GM23338 (cell line): ENCODE measurements around the gene ARL8B. TPM values are rescaled to one million over a fixed set of nuclear protein-coding genes. Genes with fewer than 3 reads are reported as not detected.

ENCODE experiments used
- ATAC-seq: fragments of 200-7000 bp; cut with Tn5 transposase; 3 replicates; pipeline ENCODE4 v1.9.1; 2020
- DNase-seq: peaks from one replicate; pipeline ENCODE4 v3.0.0-alpha.2; 2015; ENCODE audit warnings: low spot score
- H2AFZ ChIP-seq: fragments of 200-600 bp; sonication (generic); 2 replicates; pipeline ENCODE4 v1.8.0; 2016; ENCODE audit warnings: antibody characterized with exemption, mild to moderate bottlenecking, moderate library complexity
- H3F3A ChIP-seq: fragments of 200-600 bp; sonication (generic); replicated peaks from 2 replicates; pipeline ENCODE4 v1.8.0; 2017; ENCODE audit warnings: antibody characterized with exemption, mixed run types, low read depth
- H3K27ac ChIP-seq: fragments of 200-600 bp; sonication (generic); 2 replicates; pipeline ENCODE4 v1.6.1; 2016; ENCODE audit warnings: low read depth
- H3K27me3 ChIP-seq: fragments of 200-600 bp; sonication (generic); 2 replicates; pipeline ENCODE4 v1.8.0; 2016; ENCODE audit warnings: mild to moderate bottlenecking, mixed run types, moderate library complexity; ENCODE audit not compliant: insufficient read depth
- H3K36me3 ChIP-seq: fragments of 200-600 bp; sonication (generic); 2 replicates; pipeline ENCODE4 v1.8.0; 2016; ENCODE audit warnings: mild to moderate bottlenecking; ENCODE audit not compliant: insufficient read depth
- H3K4me1 ChIP-seq: fragments of 200-600 bp; sonication (generic); 2 replicates; pipeline ENCODE4 v1.8.0; 2016; ENCODE audit warnings: mild to moderate bottlenecking, moderate library complexity; ENCODE audit not compliant: insufficient read depth
- H3K4me2 ChIP-seq: fragments of 200-600 bp; sonication (generic); 2 replicates; pipeline ENCODE4 v1.7.1; 2017; ENCODE audit warnings: mixed run types
- H3K4me3 ChIP-seq: fragments of 200-600 bp; sonication (generic); 2 replicates; pipeline ENCODE4 v1.6.1; 2016; ENCODE audit warnings: mixed run types
- H3K79me2 ChIP-seq: fragments of 200-600 bp; sonication (generic); replicated peaks from 2 replicates; pipeline ENCODE4 v1.8.0; 2017; ENCODE audit warnings: mild to moderate bottlenecking; ENCODE audit not compliant: insufficient read depth
- H3K9me2 ChIP-seq: fragments of 200-600 bp; sonication (generic); 2 replicates; pipeline ENCODE4 v1.8.0; 2017; ENCODE audit not compliant: insufficient read depth
- H4K20me1 ChIP-seq: fragments of 200-600 bp; sonication (generic); replicated peaks from 2 replicates; pipeline ENCODE4 v1.8.0; 2017; ENCODE audit warnings: mild to moderate bottlenecking; ENCODE audit not compliant: insufficient read depth
- H3K27ac Mint-ChIP-seq: 2 replicates; pipeline ENCODE4 v1.8.0; 2020; ENCODE audit warnings: inconsistent platforms, mild to moderate bottlenecking, moderate library complexity, mixed read lengths
- H3K27me3 Mint-ChIP-seq: 3 replicates; pipeline ENCODE4 v1.8.0; 2022; ENCODE audit warnings: low read depth, mild to moderate bottlenecking, moderate library complexity, mixed read lengths, inconsistent platforms; ENCODE audit not compliant: insufficient read depth, poor library complexity
- H3K36me3 Mint-ChIP-seq: 3 replicates; pipeline ENCODE4 v1.8.0; 2021; ENCODE audit warnings: low read depth, mild to moderate bottlenecking, inconsistent platforms, moderate library complexity, mixed read lengths
- H3K4me1 Mint-ChIP-seq: 3 replicates; pipeline ENCODE4 v1.8.0; 2020; ENCODE audit warnings: mild to moderate bottlenecking, inconsistent platforms, mixed read lengths
- H3K4me3 Mint-ChIP-seq: 3 replicates; pipeline ENCODE4 v1.8.0; 2021; ENCODE audit warnings: moderate library complexity, mild to moderate bottlenecking, inconsistent platforms, mixed read lengths
- H3K9me3 Mint-ChIP-seq: 3 replicates; pipeline ENCODE4 v1.8.0; 2020; ENCODE audit warnings: moderate library complexity, mild to moderate bottlenecking, inconsistent platforms, mixed read lengths
- CREB1 ChIP-seq: fragments of 250-450 bp; sonication (Bioruptor Pico); IDR thresholded peaks from 2 replicates; pipeline ENCODE4 v1.5.0; 2020; ENCODE audit warnings: low read depth, mild to moderate bottlenecking, moderate library complexity
- EZH2 ChIP-seq: fragments of 200-600 bp; sonication (generic); IDR thresholded peaks from one replicate; pipeline ENCODE4 v1.8.0; 2017; ENCODE audit warnings: antibody characterized with exemption, mild to moderate bottlenecking, low read depth; ENCODE audit not compliant: unreplicated experiment
- EZH2phosphoT487 ChIP-seq: fragments of 200-600 bp; sonication (generic); IDR thresholded peaks from one replicate; pipeline ENCODE4 v1.8.1; 2018; ENCODE audit warnings: antibody characterized with exemption; ENCODE audit not compliant: unreplicated experiment
- JUNB ChIP-seq: IDR thresholded peaks from one replicate; pipeline ENCODE4 v1.6.1; 2016; ENCODE audit warnings: antibody characterized with exemption; ENCODE audit not compliant: unreplicated experiment
- NANOG ChIP-seq: IDR thresholded peaks from 2 replicates; pipeline ENCODE4 v1.6.1; 2016; ENCODE audit warnings: antibody characterized with exemption, borderline replicate concordance
- STAT1 ChIP-seq: IDR thresholded peaks from one replicate; pipeline ENCODE4 v1.6.1; 2016; ENCODE audit warnings: antibody characterized with exemption; ENCODE audit not compliant: unreplicated experiment
- ZNF114 ChIP-seq: fragments of 250-450 bp; sonication (Bioruptor Pico); IDR thresholded peaks from 2 replicates; pipeline ENCODE4 v1.5.0; 2020; ENCODE audit warnings: mild to moderate bottlenecking, moderate library complexity
- ZNF331 ChIP-seq: fragments of 250-450 bp; sonication (Bioruptor Pico); IDR thresholded peaks from 2 replicates; pipeline ENCODE4 v1.5.0; 2020; ENCODE audit warnings: low read depth, mild to moderate bottlenecking, moderate library complexity
- polyA plus RNA-seq: library from polyadenylated mRNA; unstranded; fragments of >200 nt; fragmentation: Nextera tagmentation; extraction: Ambion mirVana; gene quantifications from 2 replicates; pipeline ENCODE4 v1.2.1, GENCODE V29; 2016
- total RNA-seq: library from RNA; depleted of rRNA; stranded (reverse); fragments of >200 nt; shearing (Covaris generic); gene quantifications from 2 replicates; pipeline ENCODE4 v1.2.3, GENCODE V29; 2014
- TF ChIP-seq, protein P1 (sequence below): IDR thresholded peaks from 2 replicates; pipeline ENCODE4 v1.6.1; 2016; ENCODE audit warnings: antibody characterized with exemption
- TF ChIP-seq, protein P2 (sequence below): fragments of 250-450 bp; sonication (Bioruptor Pico); IDR thresholded peaks from 2 replicates; pipeline ENCODE4 v1.5.0; 2020; ENCODE audit warnings: mild to moderate bottlenecking, moderate library complexity
- TF ChIP-seq, protein P3 (sequence below), 2 experiments: fragments of 200-600 bp in 1 of 2; sonication (generic) in 1 of 2; conservative IDR thresholded peaks; 2 replicates each; pipeline versions ENCODE4 v1.5.1 to v1.6.1; 2016 to 2017; ENCODE audit warnings: antibody characterized with exemption in 2 of 2, low read depth in 2 of 2, mild to moderate bottlenecking in 2 of 2, moderate library complexity in 1 of 2

The ARL8B gene
- total and polyA plus RNA-seq, 2 experiments from 2014 or later = 25.5 to 40.8 TPM

- Mint-ChIP-seq H3K36me3 (peaks cover 16% of the 10 kb centered on the region; the same call in 2 of the 3 replicates), H3K27ac (no peak overlapping the region), H3K27me3 (peaks cover 1% of the 10 kb centered on the region), H3K9me3 (no peaks in the 10 kb centered on the region), H3K4me1 (peaks cover 7% of the 10 kb centered on the region), H3K4me3 (no peak overlapping the region)
- peaks cover 4% of the 10 kb centered on the region; the same call in 1 of the 2 replicates for H3K36me3 ChIP-seq
- TF ChIP-seq, protein P1, sequence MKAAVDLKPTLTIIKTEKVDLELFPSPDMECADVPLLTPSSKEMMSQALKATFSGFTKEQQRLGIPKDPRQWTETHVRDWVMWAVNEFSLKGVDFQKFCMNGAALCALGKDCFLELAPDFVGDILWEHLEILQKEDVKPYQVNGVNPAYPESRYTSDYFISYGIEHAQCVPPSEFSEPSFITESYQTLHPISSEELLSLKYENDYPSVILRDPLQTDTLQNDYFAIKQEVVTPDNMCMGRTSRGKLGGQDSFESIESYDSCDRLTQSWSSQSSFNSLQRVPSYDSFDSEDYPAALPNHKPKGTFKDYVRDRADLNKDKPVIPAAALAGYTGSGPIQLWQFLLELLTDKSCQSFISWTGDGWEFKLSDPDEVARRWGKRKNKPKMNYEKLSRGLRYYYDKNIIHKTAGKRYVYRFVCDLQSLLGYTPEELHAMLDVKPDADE = no peak
- TF ChIP-seq CREB1 (CRISPR knock-in tag) (no peak), ZNF114 (CRISPR knock-in tag) (no peak), JUNB (no peak), EZH2phosphoT487 (no peak), STAT1 (no peak), ZNF331 (no peak), NANOG (no peak), EZH2 (no peak)
- TF ChIP-seq, protein P2, sequence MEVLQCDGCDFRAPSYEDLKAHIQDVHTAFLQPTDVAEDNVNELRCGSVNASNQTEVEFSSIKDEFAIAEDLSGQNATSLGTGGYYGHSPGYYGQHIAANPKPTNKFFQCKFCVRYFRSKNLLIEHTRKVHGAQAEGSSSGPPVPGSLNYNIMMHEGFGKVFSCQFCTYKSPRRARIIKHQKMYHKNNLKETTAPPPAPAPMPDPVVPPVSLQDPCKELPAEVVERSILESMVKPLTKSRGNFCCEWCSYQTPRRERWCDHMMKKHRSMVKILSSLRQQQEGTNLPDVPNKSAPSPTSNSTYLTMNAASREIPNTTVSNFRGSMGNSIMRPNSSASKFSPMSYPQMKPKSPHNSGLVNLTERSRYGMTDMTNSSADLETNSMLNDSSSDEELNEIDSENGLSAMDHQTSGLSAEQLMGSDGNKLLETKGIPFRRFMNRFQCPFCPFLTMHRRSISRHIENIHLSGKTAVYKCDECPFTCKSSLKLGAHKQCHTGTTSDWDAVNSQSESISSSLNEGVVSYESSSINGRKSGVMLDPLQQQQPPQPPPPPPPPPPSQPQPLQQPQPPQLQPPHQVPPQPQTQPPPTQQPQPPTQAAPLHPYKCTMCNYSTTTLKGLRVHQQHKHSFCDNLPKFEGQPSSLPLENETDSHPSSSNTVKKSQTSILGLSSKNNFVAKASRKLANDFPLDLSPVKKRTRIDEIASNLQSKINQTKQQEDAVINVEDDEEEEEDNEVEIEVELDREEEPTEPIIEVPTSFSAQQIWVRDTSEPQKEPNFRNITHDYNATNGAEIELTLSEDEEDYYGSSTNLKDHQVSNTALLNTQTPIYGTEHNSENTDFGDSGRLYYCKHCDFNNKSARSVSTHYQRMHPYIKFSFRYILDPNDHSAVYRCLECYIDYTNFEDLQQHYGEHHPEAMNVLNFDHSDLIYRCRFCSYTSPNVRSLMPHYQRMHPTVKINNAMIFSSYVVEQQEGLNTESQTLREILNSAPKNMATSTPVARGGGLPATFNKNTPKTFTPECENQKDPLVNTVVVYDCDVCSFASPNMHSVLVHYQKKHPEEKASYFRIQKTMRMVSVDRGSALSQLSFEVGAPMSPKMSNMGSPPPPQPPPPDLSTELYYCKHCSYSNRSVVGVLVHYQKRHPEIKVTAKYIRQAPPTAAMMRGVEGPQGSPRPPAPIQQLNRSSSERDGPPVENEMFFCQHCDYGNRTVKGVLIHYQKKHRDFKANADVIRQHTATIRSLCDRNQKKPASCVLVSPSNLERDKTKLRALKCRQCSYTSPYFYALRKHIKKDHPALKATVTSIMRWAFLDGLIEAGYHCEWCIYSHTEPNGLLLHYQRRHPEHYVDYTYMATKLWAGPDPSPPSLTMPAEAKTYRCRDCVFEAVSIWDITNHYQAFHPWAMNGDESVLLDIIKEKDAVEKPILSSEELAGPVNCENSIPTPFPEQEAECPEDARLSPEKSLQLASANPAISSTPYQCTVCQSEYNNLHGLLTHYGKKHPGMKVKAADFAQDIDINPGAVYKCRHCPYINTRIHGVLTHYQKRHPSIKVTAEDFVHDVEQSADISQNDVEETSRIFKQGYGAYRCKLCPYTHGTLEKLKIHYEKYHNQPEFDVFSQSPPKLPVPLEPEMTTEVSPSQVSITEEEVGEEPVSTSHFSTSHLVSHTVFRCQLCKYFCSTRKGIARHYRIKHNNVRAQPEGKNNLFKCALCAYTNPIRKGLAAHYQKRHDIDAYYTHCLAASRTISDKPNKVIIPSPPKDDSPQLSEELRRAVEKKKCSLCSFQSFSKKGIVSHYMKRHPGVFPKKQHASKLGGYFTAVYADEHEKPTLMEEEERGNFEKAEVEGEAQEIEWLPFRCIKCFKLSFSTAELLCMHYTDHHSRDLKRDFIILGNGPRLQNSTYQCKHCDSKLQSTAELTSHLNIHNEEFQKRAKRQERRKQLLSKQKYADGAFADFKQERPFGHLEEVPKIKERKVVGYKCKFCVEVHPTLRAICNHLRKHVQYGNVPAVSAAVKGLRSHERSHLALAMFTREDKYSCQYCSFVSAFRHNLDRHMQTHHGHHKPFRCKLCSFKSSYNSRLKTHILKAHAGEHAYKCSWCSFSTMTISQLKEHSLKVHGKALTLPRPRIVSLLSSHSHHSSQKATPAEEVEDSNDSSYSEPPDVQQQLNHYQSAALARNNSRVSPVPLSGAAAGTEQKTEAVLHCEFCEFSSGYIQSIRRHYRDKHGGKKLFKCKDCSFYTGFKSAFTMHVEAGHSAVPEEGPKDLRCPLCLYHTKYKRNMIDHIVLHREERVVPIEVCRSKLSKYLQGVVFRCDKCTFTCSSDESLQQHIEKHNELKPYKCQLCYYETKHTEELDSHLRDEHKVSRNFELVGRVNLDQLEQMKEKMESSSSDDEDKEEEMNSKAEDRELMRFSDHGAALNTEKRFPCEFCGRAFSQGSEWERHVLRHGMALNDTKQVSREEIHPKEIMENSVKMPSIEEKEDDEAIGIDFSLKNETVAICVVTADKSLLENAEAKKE (CRISPR knock-in tag) = no peak
- TF ChIP-seq, protein P3, sequence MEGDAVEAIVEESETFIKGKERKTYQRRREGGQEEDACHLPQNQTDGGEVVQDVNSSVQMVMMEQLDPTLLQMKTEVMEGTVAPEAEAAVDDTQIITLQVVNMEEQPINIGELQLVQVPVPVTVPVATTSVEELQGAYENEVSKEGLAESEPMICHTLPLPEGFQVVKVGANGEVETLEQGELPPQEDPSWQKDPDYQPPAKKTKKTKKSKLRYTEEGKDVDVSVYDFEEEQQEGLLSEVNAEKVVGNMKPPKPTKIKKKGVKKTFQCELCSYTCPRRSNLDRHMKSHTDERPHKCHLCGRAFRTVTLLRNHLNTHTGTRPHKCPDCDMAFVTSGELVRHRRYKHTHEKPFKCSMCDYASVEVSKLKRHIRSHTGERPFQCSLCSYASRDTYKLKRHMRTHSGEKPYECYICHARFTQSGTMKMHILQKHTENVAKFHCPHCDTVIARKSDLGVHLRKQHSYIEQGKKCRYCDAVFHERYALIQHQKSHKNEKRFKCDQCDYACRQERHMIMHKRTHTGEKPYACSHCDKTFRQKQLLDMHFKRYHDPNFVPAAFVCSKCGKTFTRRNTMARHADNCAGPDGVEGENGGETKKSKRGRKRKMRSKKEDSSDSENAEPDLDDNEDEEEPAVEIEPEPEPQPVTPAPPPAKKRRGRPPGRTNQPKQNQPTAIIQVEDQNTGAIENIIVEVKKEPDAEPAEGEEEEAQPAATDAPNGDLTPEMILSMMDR (conservative IDR thresholded peaks at IDR 0.05; ENCODE audit: low read depth in 2 of 2) = no peak
- H3F3A ChIP-seq = no peaks in the 10 kb centered on the region
- H3K4me1 ChIP-seq = peaks cover 6% of the 10 kb centered on the region
- H3K4me2 ChIP-seq = no peak overlapping the region
- 0 out of 2 replicates have a peak, but pooled peaks cover 5% of the 10 kb centered on the region for H4K20me1 ChIP-seq
- H2AFZ ChIP-seq = no peak overlapping the region
- no peak for ATAC-seq
- H3K79me2 ChIP-seq = peaks cover 40% of the 10 kb centered on the region
- H3K27me3 ChIP-seq = no peaks in the 10 kb centered on the region
- no peak overlapping the region for H3K4me3 ChIP-seq
- DNase-seq = no peak
- H3K9me2 ChIP-seq = no peaks in the 10 kb centered on the region
- no peak overlapping the region for H3K27ac ChIP-seq
Measured at GRCh38 chr3:5170975-5171374, 48.9 kb downstream of the ARL8B start.
